Central memory CD8-positive, alpha-beta T cell (primary cell): Measurements from ENCODE around the gene TMEM201.

Experiments
- ATAC-seq: fragments of 150-1000 bp; cut with Tn5 transposase; replicated peaks from 2 replicates; pipeline ENCODE4 v1.10.0; 2022; ENCODE audit warnings: mild to moderate bottlenecking, moderate FRiP score, moderate number of reproducible peaks; ENCODE audit not compliant: poor library complexity, severe bottlenecking; ENCODE audit errors: extremely low read depth
- DNase-seq, 2 donors: peaks; one replicate each; pipeline ENCODE4 v3.0.0; 2021; ENCODE audit warnings: low spot score in 2 of 2
- H3K27ac Mint-ChIP-seq: one replicate; pipeline ENCODE4 v1.8.0; 2022; ENCODE audit warnings: low read depth, mild to moderate bottlenecking, moderate library complexity, mixed read lengths
- H3K27me3 Mint-ChIP-seq: one replicate; pipeline ENCODE4 v1.8.0; 2022; ENCODE audit warnings: mixed read lengths
- H3K36me3 Mint-ChIP-seq: one replicate; pipeline ENCODE4 v1.8.0; 2022; ENCODE audit warnings: mild to moderate bottlenecking, moderate library complexity, mixed read lengths; ENCODE audit not compliant: insufficient read depth
- H3K4me1 Mint-ChIP-seq: one replicate; pipeline ENCODE4 v1.8.0; 2022; ENCODE audit warnings: mixed read lengths
- H3K4me3 Mint-ChIP-seq: one replicate; pipeline ENCODE4 v1.8.0; 2022; ENCODE audit warnings: mild to moderate bottlenecking, moderate library complexity, mixed read lengths
- H3K9me3 Mint-ChIP-seq: one replicate; pipeline ENCODE4 v1.8.0; 2022; ENCODE audit warnings: mixed read lengths

Gene TMEM201

GRCh38 chr1:9606948-9607347 is 18.2 kb downstream of the TMEM201 start:
- ATAC-seq (no peak), DNase-seq (no peak)
- Mint-ChIP-seq H3K36me3 (peaks cover 15% of the 10 kb centered on the region), H3K27me3 (no peaks in the 10 kb centered on the region), H3K27ac (no peak overlapping the region), H3K9me3 (no peaks in the 10 kb centered on the region), H3K4me3 (no peak overlapping the region), H3K4me1 (no peaks in the 10 kb centered on the region)

GRCh38 chr1:9607352-9607751 is 18.6 kb downstream of the TMEM201 start:
- DNase-seq (no peak), ATAC-seq (no peak)
- Mint-ChIP-seq H3K36me3 (peaks cover 14% of the 10 kb centered on the region), H3K4me3 (no peak overlapping the region), H3K27ac (no peak overlapping the region), H3K4me1 (no peaks in the 10 kb centered on the region), H3K27me3 (no peaks in the 10 kb centered on the region), H3K9me3 (no peaks in the 10 kb centered on the region)

GRCh38 chr1:9609998-9610397 is 21.3 kb downstream of the TMEM201 start:
- H3K4me3 Mint-ChIP-seq = no peak overlapping the region
- H3K27ac Mint-ChIP-seq = no peak overlapping the region
- DNase-seq = no peak
- ATAC-seq = no peak
- H3K27me3 Mint-ChIP-seq = no peaks in the 10 kb centered on the region
- H3K4me1 Mint-ChIP-seq = no peaks in the 10 kb centered on the region
- H3K9me3 Mint-ChIP-seq = no peaks in the 10 kb centered on the region
- peaks cover 9% of the 10 kb centered on the region for H3K36me3 Mint-ChIP-seq

- H3K36me3 Mint-ChIP-seq = peaks cover 7% of the 10 kb centered on the region
- H3K4me1 Mint-ChIP-seq = no peaks in the 10 kb centered on the region
- ATAC-seq (no peak), DNase-seq (no peak)
- H3K27me3 Mint-ChIP-seq = no peaks in the 10 kb centered on the region
- H3K9me3 Mint-ChIP-seq = no peaks in the 10 kb centered on the region
- no peak overlapping the region for H3K4me3 Mint-ChIP-seq
- no peak overlapping the region for H3K27ac Mint-ChIP-seq
Measured at GRCh38 chr1:9610548-9610947, 21.8 kb downstream of the TMEM201 start.

- Mint-ChIP-seq H3K4me3 (no peak overlapping the region), H3K9me3 (no peaks in the 10 kb centered on the region), H3K27me3 (no peaks in the 10 kb centered on the region), H3K4me1 (no peaks in the 10 kb centered on the region), H3K36me3 (peaks cover 7% of the 10 kb centered on the region), H3K27ac (no peak overlapping the region)
- ATAC-seq (no peak), DNase-seq (no peak)
Measured at GRCh38 chr1:9611716-9612115, 23.0 kb downstream of the TMEM201 start.

GRCh38 chr1:9612162-9612845 is 23.6 kb downstream of the TMEM201 start:
- no peaks in the 10 kb centered on the region for H3K4me1 Mint-ChIP-seq
- DNase-seq = no peak
- H3K36me3 Mint-ChIP-seq = peaks cover 5% of the 10 kb centered on the region
- H3K4me3 Mint-ChIP-seq = no peak overlapping the region
- no peak overlapping the region for H3K27ac Mint-ChIP-seq
- H3K27me3 Mint-ChIP-seq = no peaks in the 10 kb centered on the region
- no peaks in the 10 kb centered on the region for H3K9me3 Mint-ChIP-seq
- ATAC-seq = no peak

GRCh38 chr1:9612871-9613624 is 24.3 kb downstream of the TMEM201 start:
- Mint-ChIP-seq H3K9me3 (no peaks in the 10 kb centered on the region), H3K36me3 (peaks cover 5% of the 10 kb centered on the region), H3K27me3 (no peaks in the 10 kb centered on the region), H3K4me1 (no peaks in the 10 kb centered on the region), H3K4me3 (no peak overlapping the region), H3K27ac (no peak overlapping the region)
- no peak for ATAC-seq
- no peak for DNase-seq

GRCh38 chr1:9613625-9614299 is 25.1 kb downstream of the TMEM201 start:
- H3K4me1 Mint-ChIP-seq = no peaks in the 10 kb centered on the region
- peaks cover 4% of the 10 kb centered on the region for H3K27me3 Mint-ChIP-seq
- ATAC-seq = no peak
- no peak for DNase-seq
- H3K4me3 Mint-ChIP-seq = no peak overlapping the region
- H3K27ac Mint-ChIP-seq = no peak overlapping the region
- peaks cover 5% of the 10 kb centered on the region for H3K36me3 Mint-ChIP-seq
- no peaks in the 10 kb centered on the region for H3K9me3 Mint-ChIP-seq

- H3K9me3 Mint-ChIP-seq = no peaks in the 10 kb centered on the region
- ATAC-seq (no peak), DNase-seq (no peak)
- no peak overlapping the region for H3K4me3 Mint-ChIP-seq
- H3K36me3 Mint-ChIP-seq = peaks cover 4% of the 10 kb centered on the region
- no peak overlapping the region for H3K27ac Mint-ChIP-seq
- peaks cover 12% of the 10 kb centered on the region for H3K27me3 Mint-ChIP-seq
- no peaks in the 10 kb centered on the region for H3K4me1 Mint-ChIP-seq
Measured at GRCh38 chr1:9615316-9616063, 26.8 kb downstream of the TMEM201 start.

- ATAC-seq (no peak), DNase-seq (no peak)
- Mint-ChIP-seq H3K27me3 (peaks cover 12% of the 10 kb centered on the region), H3K4me3 (no peak overlapping the region), H3K36me3 (no peaks in the 10 kb centered on the region), H3K27ac (no peak overlapping the region), H3K9me3 (no peaks in the 10 kb centered on the region), H3K4me1 (no peaks in the 10 kb centered on the region)
Measured at GRCh38 chr1:9618909-9619679, 30.4 kb downstream of the TMEM201 start.

GRCh38 chr1:9621032-9621431 is 32.3 kb downstream of the TMEM201 start:
- DNase-seq = no peak
- Mint-ChIP-seq H3K4me1 (peaks cover 4% of the 10 kb centered on the region), H3K27me3 (peaks cover 12% of the 10 kb centered on the region), H3K9me3 (no peaks in the 10 kb centered on the region), H3K36me3 (no peaks in the 10 kb centered on the region), H3K4me3 (no peak overlapping the region), H3K27ac (no peak overlapping the region)
- ATAC-seq = no peak

GRCh38 chr1:9624081-9624480 is 35.4 kb downstream of the TMEM201 start:
- H3K4me1 Mint-ChIP-seq = peaks cover 28% of the 10 kb centered on the region
- no peak overlapping the region for H3K4me3 Mint-ChIP-seq
- peaks cover 9% of the 10 kb centered on the region for H3K36me3 Mint-ChIP-seq
- no peaks in the 10 kb centered on the region for H3K9me3 Mint-ChIP-seq
- H3K27ac Mint-ChIP-seq = no peak overlapping the region
- ATAC-seq = no peak
- peaks cover 5% of the 10 kb centered on the region for H3K27me3 Mint-ChIP-seq
- no peak for DNase-seq
